Measurements from ENCODE around the gene FOXO6. TPM values are rescaled to one million over a fixed set of nuclear protein-coding genes. Genes with fewer than 3 reads are reported as not detected.

Gene FOXO6
- total and polyA plus RNA-seq, 9 of the 15 experiments (the other 6 are each of a cell fraction or from before 2014, with no cell fraction given), result 0.04 to 0.31 (median 0.12) TPM; not detected in 5

- POLR2A ChIA-PET, result interaction anchor here (1.1 kb wide), 1 partner anchor 8 kb away, joined by 3 read pairs; no protein-coding TSS in a partner anchor
- in situ Hi-C loops (cut with MboI), result loop anchor here (5.0 kb wide), 1 partner anchor 85 kb away; no protein-coding TSS in a partner anchor
- H3K4me1 ChIP-seq (replicated peaks in 1 of 2; ENCODE audit: control insufficient read depth in 2 of 2, insufficient read depth in 2 of 2, low read length in 2 of 2), result no peaks in the 10 kb centered on the region
- intact Hi-C loops (cut with micrococcal nuclease), result no loop called here
- H2AFZ ChIP-seq (ENCODE audit: low read depth, low read length), result no peak overlapping the region
- WGBS (ENCODE audit: insufficient coverage, low coverage, missing lambda C conversion rate), result 1% methylated on average over 7 of the region's 8 CpGs
- H3K9me1 ChIP-seq (ENCODE audit: control insufficient read depth, insufficient read depth, low read length), result no peaks in the 10 kb centered on the region
- BruUV-seq (replicated peaks), result no TSS peak
- FAIRE-seq (no peak), DNase-seq (ENCODE audit: extremely low read depth in 1 of 4, low spot score in 3 of 4) (no peak), ATAC-seq (no peak)
- H3K4me3 ChIP-seq, result no peak overlapping the region
- no peaks in the 10 kb centered on the region for H3K9me3 ChIP-seq (replicated peaks; ENCODE audit: control insufficient read depth, insufficient read depth, low read depth, low read length)
- H3K4me2 ChIP-seq (ENCODE audit: insufficient read depth, low read length), result no peak overlapping the region
- H3K9ac ChIP-seq (ENCODE audit: insufficient read depth in 1 of 2, low read depth in 2 of 2, low read length in 2 of 2), result no peak overlapping the region; a peak in 1 of 4 replicates
- CTCF ChIA-PET (ENCODE audit: low intra/inter-chr PET ratio), result no interaction called here
- peaks cover 19 to 20% of the 10 kb centered on the region in 2 experiments for H3K27me3 ChIP-seq (ENCODE audit: control insufficient read depth in 2 of 2, insufficient read depth in 2 of 2, low read length in 2 of 2)
- H3K27ac ChIP-seq (ENCODE audit: extremely low read depth, low read depth, low read length), result no peak overlapping the region
- no peaks in the 10 kb centered on the region for H3K36me3 ChIP-seq (ENCODE audit: control insufficient read depth, insufficient read depth, low read length)
- H4K20me1 ChIP-seq (replicated peaks; ENCODE audit: control insufficient read depth, insufficient read depth, low read length), result 0 out of 2 replicates have a peak, but pooled peaks cover 3% of the 10 kb centered on the region
- no peaks in the 10 kb centered on the region for H3K79me2 ChIP-seq (ENCODE audit: control insufficient read depth, insufficient read depth, low read length)
- no peak for TF ChIP-seq ZNF511 (CRISPR knock-in tag; IDR thresholded peaks at IDR 0.05)
- TF ChIP-seq TFAM (CRISPR knock-in tag; conservative IDR thresholded peaks at IDR 0.05), result no peak
- no peak for TF ChIP-seq TRIM24 (IDR thresholded peaks at IDR 0.05)
- no peak for TF ChIP-seq ZNF23 (CRISPR knock-in tag; IDR thresholded peaks at IDR 0.05)
- no peak for TF ChIP-seq ZNF408 (CRISPR knock-in tag; IDR thresholded peaks at IDR 0.05; ENCODE audit: low read depth)
- no peak for TF ChIP-seq THAP7 (CRISPR knock-in tag; IDR thresholded peaks at IDR 0.05)
- no peak for TF ChIP-seq ARID3B (CRISPR knock-in tag; IDR thresholded peaks at IDR 0.05; ENCODE audit: borderline replicate concordance)
- TF ChIP-seq ZHX1 (conservative IDR thresholded peaks at IDR 0.05; ENCODE audit: low read length), result no peak
- TF ChIP-seq PBX2 (CRISPR knock-in tag; IDR thresholded peaks at IDR 0.05; ENCODE audit: low read depth), result no peak
- no peak for TF ChIP-seq PBX2 (tag; conservative IDR thresholded peaks at IDR 0.05; ENCODE audit: low read depth)
- no peak for TF ChIP-seq ZNF263 (CRISPR knock-in tag; IDR thresholded peaks at IDR 0.05; ENCODE audit: borderline replicate concordance)
- TF ChIP-seq ARID3A (IDR thresholded peaks at IDR 0.05; ENCODE audit: borderline replicate concordance, low read depth, low read length), result no peak
- no peak for TF ChIP-seq DPF2 (IDR thresholded peaks at IDR 0.05)
Measured at GRCh38 chr1:41412748-41413147, 51.5 kb downstream of the FOXO6 start.

Measured in K562 (cell line).